ENCODE data around the gene KCTD2.

DNA sequence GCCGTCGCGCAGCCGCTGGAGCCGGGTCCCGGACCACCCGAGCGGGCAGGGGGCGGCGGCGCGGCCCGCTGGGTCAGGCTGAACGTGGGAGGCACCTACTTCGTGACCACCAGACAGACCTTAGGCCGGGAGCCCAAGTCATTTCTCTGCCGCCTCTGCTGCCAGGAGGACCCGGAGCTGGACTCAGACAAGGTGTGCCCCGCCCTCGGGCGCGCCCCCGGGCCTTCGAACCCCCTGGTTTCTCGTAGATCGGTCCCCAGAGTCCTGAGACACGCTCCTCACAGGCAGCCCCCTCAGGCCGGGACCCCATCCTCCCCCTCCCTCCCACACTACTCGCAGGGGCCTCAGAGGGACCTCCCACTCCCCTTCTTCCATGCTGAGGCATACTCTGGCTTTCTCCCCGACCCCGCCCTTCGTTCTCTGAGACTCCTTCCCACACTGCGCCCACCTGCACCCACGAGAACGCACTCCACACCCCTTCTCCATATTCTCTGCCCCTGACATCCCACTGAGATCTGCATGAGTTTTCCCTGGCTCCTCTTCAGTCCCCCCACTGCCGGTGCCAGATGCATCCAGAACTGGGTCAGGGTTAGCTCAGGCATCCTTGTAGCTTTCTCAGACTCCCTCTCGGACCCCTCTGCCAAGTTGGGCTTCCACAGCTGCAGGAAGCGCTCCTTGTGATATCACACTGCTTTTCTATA is 523 bp downstream of the KCTD2 start:
- TF ChIP-seq EZH2phosphoT487 (IDR thresholded peaks at IDR 0.05; ENCODE audit: borderline replicate concordance, low read depth) (no peak), TAF1 (IDR thresholded peaks at IDR 0.05; ENCODE audit: borderline replicate concordance, low read depth, low read length) (no peak), FOSL2 (IDR thresholded peaks at IDR 0.05; ENCODE audit: borderline replicate concordance, low read depth) (no peak)
